ENCODE results near the gene EYS.

- TF ChIP-seq TCF7L2 (IDR thresholded peaks at IDR 0.05; ENCODE audit: borderline replicate concordance, extremely low read depth, insufficient read depth, insufficient read length) (no peak), SIN3A (IDR thresholded peaks at IDR 0.05; ENCODE audit: low read depth) (no peak), CEBPB (IDR thresholded peaks at IDR 0.05; ENCODE audit: low read depth) (no peak), EZH2phosphoT487 (IDR thresholded peaks at IDR 0.05; ENCODE audit: borderline replicate concordance) (no peak), REST (IDR thresholded peaks at IDR 0.05; ENCODE audit: low read depth) (no peak), POLR2A (IDR thresholded peaks at IDR 0.05; ENCODE audit: borderline replicate concordance, extremely low read depth, insufficient read depth, insufficient read length) (no peak), CTCF (IDR thresholded peaks at IDR 0.05 in 2 of 3, conservative IDR thresholded peaks at IDR 0.05 in 1 of 3; ENCODE audit: borderline replicate concordance in 1 of 3, insufficient read depth in 1 of 3, low read depth in 2 of 3, low read length in 2 of 3) (no peak), POLR2AphosphoS5 (IDR thresholded peaks at IDR 0.05; ENCODE audit: low read depth, low read length) (no peak), EZH2 (IDR thresholded peaks at IDR 0.05) (no peak), ZBTB33 (IDR thresholded peaks at IDR 0.05; ENCODE audit: extremely low read depth, insufficient replicate concordance, low read length) (no peak), ATF3 (IDR thresholded peaks at IDR 0.05) (no peak), ZNF274 (IDR thresholded peaks at IDR 0.05; ENCODE audit: low read depth, low read length) (no peak)
Measured at GRCh38 chr6:64037427-64037826, 1669.6 kb downstream of the EYS start.
